Esophagus squamous epithelium (tissue), 4 donors: ENCODE measurements around the gene FTSJ1.

Experiments used
- CTCF ChIP-seq, 6 experiments: fragments of 450-650 bp in 4 of 6; fragments of 200-600 bp in 2 of 6; sonication (generic) in 2 of 6; IDR thresholded peaks; one replicate each; pipeline ENCODE4 v1.5.1; 2016 to 2019; ENCODE audit warnings: antibody characterized with exemption in 6 of 6, mild to moderate bottlenecking in 4 of 6, moderate library complexity in 4 of 6
- POLR2A ChIP-seq, 4 donors: fragments of 450-650 bp; IDR thresholded peaks; one replicate each; pipeline ENCODE4 v1.6.1; 2017; ENCODE audit warnings: antibody characterized with exemption in 4 of 4, mild to moderate bottlenecking in 4 of 4, moderate library complexity in 3 of 4

GRCh38 chrX:48515842-48516241 is 39.8 kb downstream of the FTSJ1 start:
- TF ChIP-seq CTCF (IDR thresholded peaks at IDR 0.05): no peak
- no peak for TF ChIP-seq POLR2A (IDR thresholded peaks at IDR 0.05)
